Type B pancreatic cell (in vitro differentiated cells): ENCODE data around the gene ZNF526. TPM values are rescaled to one million over a fixed set of nuclear protein-coding genes. Genes with fewer than 3 reads are reported as not detected.
A peak's percentile ranks its signal among the peaks of the same experiment; 100 is the strongest.

Experiments
- DNase-seq: peaks from one replicate; pipeline ENCODE4 v3.0.0; 2021; ENCODE audit warnings: mixed read lengths; ENCODE audit not compliant: unreplicated experiment; ENCODE audit errors: extremely low spot score
- H3K27ac Mint-ChIP-seq: 2 replicates; pipeline ENCODE4 v1.8.0; 2021; ENCODE audit warnings: mild to moderate bottlenecking, mixed read lengths
- H3K27me3 Mint-ChIP-seq: 2 replicates; pipeline ENCODE4 v1.8.0; 2021; ENCODE audit warnings: mixed read lengths
- H3K36me3 Mint-ChIP-seq: 2 replicates; pipeline ENCODE4 v1.8.0; 2021; ENCODE audit warnings: mixed read lengths
- H3K4me1 Mint-ChIP-seq: one replicate; pipeline ENCODE4 v1.8.0; 2021; ENCODE audit warnings: mixed read lengths; ENCODE audit not compliant: unreplicated experiment
- H3K4me3 Mint-ChIP-seq: 2 replicates; pipeline ENCODE4 v1.8.0; 2021; ENCODE audit warnings: mild to moderate bottlenecking, mixed read lengths
- H3K9me3 Mint-ChIP-seq: 2 replicates; pipeline ENCODE4 v1.8.0; 2021; ENCODE audit warnings: mixed read lengths
- total RNA-seq: library from RNA; stranded (reverse); gene quantifications from 2 replicates; pipeline ENCODE4 v1.2.1, GENCODE V29; 2021; ENCODE audit warnings: low replicate concordance
- TF ChIP-seq, protein P1 (sequence below): fragments of 200-600 bp; sonication (generic); conservative IDR thresholded peaks from 2 replicates; pipeline ENCODE4 v1.5.0; 2021; ENCODE audit warnings: antibody characterized with exemption, mild to moderate bottlenecking

ZNF526 gene
- total RNA-seq, 1 donor from 2014 or later: 18.2 TPM

DNA sequence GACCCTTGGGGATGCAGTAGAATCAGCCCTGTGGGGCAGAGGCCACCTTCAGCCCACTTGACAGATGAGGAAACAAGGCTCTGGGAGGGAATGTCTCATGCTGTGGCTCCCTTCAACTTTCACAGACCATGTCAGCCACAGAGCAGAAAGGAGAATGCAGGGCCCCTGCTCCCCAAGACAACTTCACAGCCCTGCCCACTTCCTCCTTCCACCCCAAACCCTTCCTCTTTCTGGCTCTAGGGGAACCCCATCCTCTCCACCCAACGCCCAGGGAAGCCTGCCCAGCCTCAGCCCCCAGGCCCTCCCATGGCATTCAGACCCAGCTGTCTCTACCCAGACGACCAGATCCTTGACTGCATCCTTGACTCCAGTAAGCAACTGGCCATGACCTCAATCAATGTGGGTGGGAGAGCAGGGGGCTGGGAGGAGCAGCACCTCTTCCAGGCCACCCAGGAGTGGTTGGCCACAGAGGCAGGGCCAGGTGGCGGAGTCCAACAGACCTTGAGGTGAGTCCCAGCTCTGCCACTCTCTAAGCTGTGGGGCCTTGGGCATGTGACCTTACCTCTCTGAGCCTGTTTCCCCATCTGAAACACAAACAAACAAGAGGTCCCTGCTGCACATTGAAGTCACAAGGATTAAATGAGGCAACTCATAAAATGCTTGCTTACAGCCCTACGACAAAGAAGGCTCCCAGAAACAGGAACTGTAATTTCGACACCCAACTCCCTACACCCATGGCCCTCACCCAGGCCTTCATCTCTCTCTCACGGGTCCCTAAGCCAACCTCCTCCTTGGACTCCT lies 18.4 kb upstream of the ZNF526 start:
- Mint-ChIP-seq H3K27me3 (no peaks in the 10 kb centered on the region), H3K27ac (peak overlapping the region; percentile 10), H3K4me1 (no peaks in the 10 kb centered on the region), H3K4me3 (no peak overlapping the region), H3K9me3 (no peaks in the 10 kb centered on the region), H3K36me3 (peaks cover 29% of the 10 kb centered on the region)
- DNase-seq: no peak
- TF ChIP-seq, protein P1, sequence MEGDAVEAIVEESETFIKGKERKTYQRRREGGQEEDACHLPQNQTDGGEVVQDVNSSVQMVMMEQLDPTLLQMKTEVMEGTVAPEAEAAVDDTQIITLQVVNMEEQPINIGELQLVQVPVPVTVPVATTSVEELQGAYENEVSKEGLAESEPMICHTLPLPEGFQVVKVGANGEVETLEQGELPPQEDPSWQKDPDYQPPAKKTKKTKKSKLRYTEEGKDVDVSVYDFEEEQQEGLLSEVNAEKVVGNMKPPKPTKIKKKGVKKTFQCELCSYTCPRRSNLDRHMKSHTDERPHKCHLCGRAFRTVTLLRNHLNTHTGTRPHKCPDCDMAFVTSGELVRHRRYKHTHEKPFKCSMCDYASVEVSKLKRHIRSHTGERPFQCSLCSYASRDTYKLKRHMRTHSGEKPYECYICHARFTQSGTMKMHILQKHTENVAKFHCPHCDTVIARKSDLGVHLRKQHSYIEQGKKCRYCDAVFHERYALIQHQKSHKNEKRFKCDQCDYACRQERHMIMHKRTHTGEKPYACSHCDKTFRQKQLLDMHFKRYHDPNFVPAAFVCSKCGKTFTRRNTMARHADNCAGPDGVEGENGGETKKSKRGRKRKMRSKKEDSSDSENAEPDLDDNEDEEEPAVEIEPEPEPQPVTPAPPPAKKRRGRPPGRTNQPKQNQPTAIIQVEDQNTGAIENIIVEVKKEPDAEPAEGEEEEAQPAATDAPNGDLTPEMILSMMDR: no peak

DNA sequence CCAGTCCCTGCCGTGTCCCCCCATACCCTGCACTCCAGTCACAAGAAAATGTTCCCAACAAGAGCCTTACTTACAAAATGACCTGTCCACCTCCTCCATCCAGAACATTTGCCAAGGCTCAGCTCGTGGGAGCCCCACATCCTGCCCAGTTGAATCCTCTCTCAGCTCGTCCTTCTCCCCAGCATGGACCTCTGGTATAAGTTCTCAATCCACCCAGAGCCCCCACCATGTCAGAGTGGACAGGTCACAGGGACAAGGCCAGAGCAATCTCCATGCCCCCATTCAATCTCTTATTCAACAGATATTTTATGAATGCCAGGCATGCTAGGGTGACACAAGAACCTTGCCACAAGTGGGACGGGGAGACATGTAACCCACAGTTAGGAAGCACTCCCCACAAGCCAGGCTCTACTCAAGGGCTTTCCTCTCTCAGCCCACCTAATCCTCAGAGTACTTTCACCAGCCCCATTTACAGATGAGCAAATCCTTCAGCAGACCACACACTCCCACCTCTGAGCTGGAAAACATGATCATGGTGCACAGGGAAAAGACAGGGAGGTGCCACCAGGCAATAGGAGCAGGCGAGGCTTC lies 17.7 kb upstream of the ZNF526 start:
- Mint-ChIP-seq H3K36me3 (peaks cover 27% of the 10 kb centered on the region), H3K27ac (peak overlapping the region; percentile 10), H3K4me1 (no peaks in the 10 kb centered on the region), H3K27me3 (no peaks in the 10 kb centered on the region), H3K9me3 (no peaks in the 10 kb centered on the region), H3K4me3 (no peak overlapping the region)
- DNase-seq: no peak
- TF ChIP-seq, protein P1: no peak

DNA sequence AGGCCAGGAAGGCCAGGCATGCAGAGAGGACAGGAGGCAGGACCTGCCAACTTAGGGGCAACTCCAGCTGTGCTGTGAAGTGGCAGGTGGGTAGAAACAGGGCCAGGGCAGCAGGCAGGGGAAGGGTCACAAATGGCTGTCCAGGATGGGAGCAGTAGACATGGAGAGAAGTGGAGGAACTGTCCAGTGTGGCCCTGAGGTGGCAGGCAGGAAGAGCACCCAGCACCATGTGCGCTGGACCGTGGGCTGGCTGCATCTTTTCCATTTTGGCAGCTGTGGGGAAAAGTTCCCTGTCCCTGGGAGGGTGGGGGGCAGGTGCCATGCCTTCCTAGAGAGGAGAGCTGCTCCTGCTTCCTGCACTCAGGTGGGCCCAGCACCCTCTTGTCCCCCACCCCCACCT lies 16.4 kb upstream of the ZNF526 start:
- Mint-ChIP-seq H3K4me3 (no peak overlapping the region), H3K27ac (no peak overlapping the region)

DNA sequence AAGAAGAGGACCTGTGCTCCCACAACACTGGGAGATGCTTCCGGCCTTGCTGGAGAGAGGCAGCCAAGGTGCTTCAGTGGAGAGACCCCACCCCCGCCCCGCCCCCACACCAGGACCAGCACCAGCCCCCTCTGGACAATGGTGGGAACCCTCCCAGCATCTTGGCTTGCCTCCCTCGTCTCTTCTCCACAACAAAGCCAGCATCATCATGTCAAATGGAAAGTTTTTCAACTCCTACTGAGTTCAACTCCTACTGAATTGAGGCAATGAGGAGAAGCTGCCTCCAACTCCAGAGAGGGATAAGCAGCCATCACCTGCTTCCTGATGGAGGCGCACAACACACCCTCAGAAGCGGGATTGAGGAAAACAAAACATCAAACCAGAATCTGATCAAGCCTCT lies 15.4 kb upstream of the ZNF526 start:
- Mint-ChIP-seq H3K4me3 (no peak overlapping the region), H3K27ac (no peak overlapping the region), H3K9me3 (no peaks in the 10 kb centered on the region), H3K27me3 (no peaks in the 10 kb centered on the region), H3K36me3 (peaks cover 30% of the 10 kb centered on the region), H3K4me1 (no peaks in the 10 kb centered on the region)
- TF ChIP-seq, protein P1: no peak
- no peak for DNase-seq

More for the DNA sequence above, 16.4 kb upstream of the ZNF526 start:
- DNase-seq: no peak
- H3K9me3 Mint-ChIP-seq: no peaks in the 10 kb centered on the region
- no peaks in the 10 kb centered on the region for H3K4me1 Mint-ChIP-seq
- TF ChIP-seq, protein P1: no peak
- H3K36me3 Mint-ChIP-seq: peaks cover 33% of the 10 kb centered on the region
- H3K27me3 Mint-ChIP-seq: no peaks in the 10 kb centered on the region

DNA sequence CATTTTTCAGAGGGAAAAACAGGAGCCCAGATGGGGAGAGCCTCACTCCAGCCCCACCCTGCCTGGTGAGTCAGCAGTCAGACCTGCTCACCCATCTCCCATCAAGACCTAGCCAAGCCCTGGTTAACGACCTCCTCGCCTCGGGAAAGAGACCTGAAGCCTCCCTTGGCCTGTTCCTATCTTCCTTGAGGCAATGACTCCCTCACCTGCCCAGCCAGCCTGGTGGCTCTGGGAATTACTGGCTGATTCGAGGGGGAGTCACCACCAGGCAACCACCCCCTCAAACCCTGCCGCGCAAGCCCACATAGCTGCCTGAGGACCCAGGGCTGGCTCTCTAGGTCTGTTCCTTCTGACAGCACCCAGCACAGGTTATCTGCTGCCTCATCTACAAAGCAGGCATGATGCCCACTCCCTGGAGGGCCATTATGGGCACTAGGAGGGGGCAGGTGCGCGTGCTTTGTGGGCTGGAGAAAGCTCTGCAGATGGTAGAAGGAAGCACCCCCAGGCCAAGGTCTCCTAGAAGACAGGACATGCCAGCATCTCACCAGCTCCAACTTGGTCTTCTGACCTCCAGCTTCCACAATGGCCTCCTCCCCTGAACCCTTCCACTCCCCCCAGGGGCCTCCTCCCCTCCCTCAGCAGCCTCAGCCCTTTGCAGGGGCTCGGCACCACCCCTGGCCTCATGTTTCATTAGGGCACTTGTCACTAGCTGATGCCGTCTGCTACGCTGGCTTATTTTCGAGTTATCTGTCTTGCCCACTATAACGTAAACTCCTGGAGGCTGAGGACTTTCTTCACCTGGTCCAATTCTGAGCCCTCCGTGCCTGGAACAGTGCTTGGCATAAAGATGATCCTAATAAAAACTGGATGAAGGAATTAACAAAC lies 13.0 kb upstream of the ZNF526 start:
- Mint-ChIP-seq H3K36me3 (peaks cover 29% of the 10 kb centered on the region), H3K4me3 (no peak overlapping the region), H3K27ac (peak overlapping the region; percentile 67), H3K4me1 (no peaks in the 10 kb centered on the region), H3K9me3 (no peaks in the 10 kb centered on the region), H3K27me3 (no peaks in the 10 kb centered on the region)
- TF ChIP-seq, protein P1: no peak
- DNase-seq: no peak
